GM12878 (cell line): ENCODE data around the gene FLT3LG.

ENCODE experiments used
- CHD2 ChIP-seq: IDR thresholded peaks from 2 replicates; pipeline ENCODE4 v1.6.1; 2011; ENCODE audit warnings: low read depth, low read length, improper control_type of control experiment, borderline replicate concordance
- EED ChIP-seq: sonication (generic); IDR thresholded peaks from 2 replicates; pipeline ENCODE4 v1.6.1; 2016; ENCODE audit warnings: antibody characterized with exemption, low read depth
- EZH2 ChIP-seq: IDR thresholded peaks from 2 replicates; pipeline ENCODE4 v1.6.1; 2012; ENCODE audit warnings: low read depth, mild to moderate bottlenecking, control low read depth, inconsistent platforms, low read length, borderline replicate concordance; ENCODE audit not compliant: control insufficient read depth
- NFIC ChIP-seq: IDR thresholded peaks from 2 replicates; pipeline ENCODE4 v1.6.1; 2012; ENCODE audit warnings: low read depth, mild to moderate bottlenecking, inconsistent platforms, low read length, moderate library complexity
- SIN3A ChIP-seq: IDR thresholded peaks from 2 replicates; pipeline ENCODE4 v1.6.1; 2012; ENCODE audit warnings: low read depth, low read length, improper control_type of control experiment
- TF ChIP-seq, protein P1 (sequence below), 3 experiments: IDR thresholded peaks in 2 of 3; conservative IDR thresholded peaks in 1 of 3; 2 replicates each; pipeline ENCODE4 v1.5.1; 2011; ENCODE audit warnings: low read depth in 3 of 3, low read length in 3 of 3, mild to moderate bottlenecking in 3 of 3, control low read depth in 2 of 3, moderate library complexity in 2 of 3, inconsistent platforms in 1 of 3, mixed read lengths in 1 of 3; ENCODE audit not compliant: control insufficient read depth in 2 of 3, insufficient read depth in 1 of 3; ENCODE audit errors: extremely low read depth in 1 of 3
- TF ChIP-seq, protein P2 (sequence below): IDR thresholded peaks from 2 replicates; pipeline ENCODE4 v1.6.1; 2012; ENCODE audit warnings: mild to moderate bottlenecking, low read depth, low read length
- TF ChIP-seq, protein P3 (sequence below): IDR thresholded peaks from 2 replicates; pipeline ENCODE4 v1.6.1; 2012; ENCODE audit warnings: low read depth, low read length, improper control_type of control experiment

DNA sequence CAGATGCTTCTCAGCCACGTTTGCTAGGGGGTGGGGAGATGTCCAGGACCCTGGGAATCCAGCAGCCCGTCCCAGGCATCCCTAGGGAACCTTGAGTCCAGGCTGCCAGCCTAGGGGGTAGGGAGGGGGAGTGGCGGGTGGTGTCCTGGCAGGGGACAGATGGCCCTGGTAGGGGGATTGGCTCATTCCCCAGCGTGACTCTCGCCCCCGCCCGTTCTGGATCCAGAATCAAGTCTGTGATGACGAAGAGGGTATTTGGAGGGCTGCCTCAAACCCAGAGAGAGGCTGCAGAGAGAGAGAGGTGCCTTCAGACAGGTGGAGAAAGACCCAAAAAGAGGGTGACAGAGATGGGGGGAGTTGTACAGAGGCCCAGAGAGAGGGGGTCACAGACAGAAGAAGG lies 36.8 kb upstream of the FLT3LG start:
- TF ChIP-seq, protein P1, sequence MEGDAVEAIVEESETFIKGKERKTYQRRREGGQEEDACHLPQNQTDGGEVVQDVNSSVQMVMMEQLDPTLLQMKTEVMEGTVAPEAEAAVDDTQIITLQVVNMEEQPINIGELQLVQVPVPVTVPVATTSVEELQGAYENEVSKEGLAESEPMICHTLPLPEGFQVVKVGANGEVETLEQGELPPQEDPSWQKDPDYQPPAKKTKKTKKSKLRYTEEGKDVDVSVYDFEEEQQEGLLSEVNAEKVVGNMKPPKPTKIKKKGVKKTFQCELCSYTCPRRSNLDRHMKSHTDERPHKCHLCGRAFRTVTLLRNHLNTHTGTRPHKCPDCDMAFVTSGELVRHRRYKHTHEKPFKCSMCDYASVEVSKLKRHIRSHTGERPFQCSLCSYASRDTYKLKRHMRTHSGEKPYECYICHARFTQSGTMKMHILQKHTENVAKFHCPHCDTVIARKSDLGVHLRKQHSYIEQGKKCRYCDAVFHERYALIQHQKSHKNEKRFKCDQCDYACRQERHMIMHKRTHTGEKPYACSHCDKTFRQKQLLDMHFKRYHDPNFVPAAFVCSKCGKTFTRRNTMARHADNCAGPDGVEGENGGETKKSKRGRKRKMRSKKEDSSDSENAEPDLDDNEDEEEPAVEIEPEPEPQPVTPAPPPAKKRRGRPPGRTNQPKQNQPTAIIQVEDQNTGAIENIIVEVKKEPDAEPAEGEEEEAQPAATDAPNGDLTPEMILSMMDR (IDR thresholded peaks at IDR 0.05 in 2 of 3, conservative IDR thresholded peaks at IDR 0.05 in 1 of 3; ENCODE audit: control insufficient read depth in 2 of 3, extremely low read depth in 1 of 3, insufficient read depth in 1 of 3, low read depth in 3 of 3, low read length in 3 of 3): no peak
- TF ChIP-seq NFIC (no peak), SIN3A (no peak), EED (no peak), EZH2 (no peak), CHD2 (no peak)
- TF ChIP-seq, protein P2, sequence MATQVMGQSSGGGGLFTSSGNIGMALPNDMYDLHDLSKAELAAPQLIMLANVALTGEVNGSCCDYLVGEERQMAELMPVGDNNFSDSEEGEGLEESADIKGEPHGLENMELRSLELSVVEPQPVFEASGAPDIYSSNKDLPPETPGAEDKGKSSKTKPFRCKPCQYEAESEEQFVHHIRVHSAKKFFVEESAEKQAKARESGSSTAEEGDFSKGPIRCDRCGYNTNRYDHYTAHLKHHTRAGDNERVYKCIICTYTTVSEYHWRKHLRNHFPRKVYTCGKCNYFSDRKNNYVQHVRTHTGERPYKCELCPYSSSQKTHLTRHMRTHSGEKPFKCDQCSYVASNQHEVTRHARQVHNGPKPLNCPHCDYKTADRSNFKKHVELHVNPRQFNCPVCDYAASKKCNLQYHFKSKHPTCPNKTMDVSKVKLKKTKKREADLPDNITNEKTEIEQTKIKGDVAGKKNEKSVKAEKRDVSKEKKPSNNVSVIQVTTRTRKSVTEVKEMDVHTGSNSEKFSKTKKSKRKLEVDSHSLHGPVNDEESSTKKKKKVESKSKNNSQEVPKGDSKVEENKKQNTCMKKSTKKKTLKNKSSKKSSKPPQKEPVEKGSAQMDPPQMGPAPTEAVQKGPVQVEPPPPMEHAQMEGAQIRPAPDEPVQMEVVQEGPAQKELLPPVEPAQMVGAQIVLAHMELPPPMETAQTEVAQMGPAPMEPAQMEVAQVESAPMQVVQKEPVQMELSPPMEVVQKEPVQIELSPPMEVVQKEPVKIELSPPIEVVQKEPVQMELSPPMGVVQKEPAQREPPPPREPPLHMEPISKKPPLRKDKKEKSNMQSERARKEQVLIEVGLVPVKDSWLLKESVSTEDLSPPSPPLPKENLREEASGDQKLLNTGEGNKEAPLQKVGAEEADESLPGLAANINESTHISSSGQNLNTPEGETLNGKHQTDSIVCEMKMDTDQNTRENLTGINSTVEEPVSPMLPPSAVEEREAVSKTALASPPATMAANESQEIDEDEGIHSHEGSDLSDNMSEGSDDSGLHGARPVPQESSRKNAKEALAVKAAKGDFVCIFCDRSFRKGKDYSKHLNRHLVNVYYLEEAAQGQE: no peak
- TF ChIP-seq, protein P3, sequence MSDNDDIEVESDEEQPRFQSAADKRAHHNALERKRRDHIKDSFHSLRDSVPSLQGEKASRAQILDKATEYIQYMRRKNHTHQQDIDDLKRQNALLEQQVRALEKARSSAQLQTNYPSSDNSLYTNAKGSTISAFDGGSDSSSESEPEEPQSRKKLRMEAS: no peak
